ENCODE results near the gene ROPN1B. TPM values are rescaled to one million over a fixed set of nuclear protein-coding genes. Genes with fewer than 3 reads are reported as not detected.

The ROPN1B gene
- total RNA-seq, 1 donor from 2014 or later, result 1.3 TPM

- DNase-seq, result no peak
These were observed 63.0 kb downstream of the ROPN1B start for GRCh38 chr3:126031981-126032471.

Small RNAs within 50 kb of the gene (small RNA-seq; reads per million reads assigned to genes)
- not detected for gene AC092903.1 (ENCODE audit: low replicate concordance)

Other genes starting within 250 kb of the ROPN1B start
- 68.9 TPM for gene SLC41A3, start 114.9 kb downstream of the ROPN1B start, total RNA-seq
- 7.7 TPM for gene ALDH1L1, start 211.4 kb downstream of the ROPN1B start, total RNA-seq